Naive thymus-derived CD4-positive, alpha-beta T cell (primary cell): Measurements from ENCODE around the gene GNG7. TPM values are rescaled to one million over a fixed set of nuclear protein-coding genes. Genes with fewer than 3 reads are reported as not detected.

Experiments used
- ATAC-seq: fragments of 150-1000 bp; cut with Tn5 transposase; 2 replicates; pipeline ENCODE4 v1.10.0; 2021; ENCODE audit warnings: mild to moderate bottlenecking, moderate library complexity
- CTCF ChIA-PET: fragments of 350-600 bp; sonication (Branson Sonifier 250); formaldehyde crosslinking; loops from one replicate; lab custom pipeline; 2021; ENCODE audit warnings: antibody characterized with exemption; lab: Charles Lee
- POLR2A ChIA-PET: fragments of 350-600 bp; sonication (Branson Sonifier 250); formaldehyde crosslinking; loops from one replicate; lab custom pipeline; 2021; ENCODE audit warnings: antibody characterized with exemption, inconsistent platforms; lab: Charles Lee
- DNase-seq, 9 donors: peaks; one replicate each; pipeline versions ENCODE4 v3.0.0 to v3.0.0-alpha.2; 2020 to 2022; ENCODE audit warnings: mixed read lengths in 1 of 9
- H3K27ac ChIP-seq: one replicate; pipeline ENCODE4 v1.7.0; 2013; ENCODE audit warnings: mild to moderate bottlenecking, low read depth, low read length, moderate library complexity
- H3K27me3 ChIP-seq, 2 donors: one replicate each; pipeline ENCODE4 v1.7.0; 2013; ENCODE audit warnings: low read length in 2 of 2, mild to moderate bottlenecking in 2 of 2, moderate library complexity in 2 of 2; ENCODE audit not compliant: control insufficient read depth in 2 of 2, insufficient read depth in 2 of 2
- H3K36me3 ChIP-seq, 3 experiments: 1 replicate in 2 of 3; 2 replicates in 1 of 3; pipeline ENCODE4 v1.7.0; 2013; ENCODE audit warnings: low read length in 3 of 3, mild to moderate bottlenecking in 3 of 3, moderate library complexity in 1 of 3; ENCODE audit not compliant: insufficient read depth in 3 of 3, control insufficient read depth in 2 of 3
- H3K4me1 ChIP-seq, 2 donors: one replicate each; pipeline ENCODE4 v1.7.0; 2013; ENCODE audit warnings: low read length in 2 of 2, mild to moderate bottlenecking in 2 of 2, moderate library complexity in 1 of 2; ENCODE audit not compliant: control insufficient read depth in 2 of 2, insufficient read depth in 2 of 2
- H3K4me3 ChIP-seq: 2 replicates; pipeline ENCODE4 v1.7.0; 2013; ENCODE audit warnings: mild to moderate bottlenecking, low read length
- H3K9me3 ChIP-seq, 3 experiments: 1 replicate in 2 of 3; 2 replicates in 1 of 3; pipeline ENCODE4 v1.7.0; 2013; ENCODE audit warnings: low read length in 3 of 3; ENCODE audit not compliant: control insufficient read depth in 2 of 3
- H3K27ac Mint-ChIP-seq, 9 donors: one replicate each; pipeline ENCODE4 v1.8.0; 2020 to 2022; ENCODE audit warnings: mixed read lengths in 9 of 9, mild to moderate bottlenecking in 8 of 9, moderate library complexity in 5 of 9, inconsistent platforms in 2 of 9
- H3K27me3 Mint-ChIP-seq, 5 donors: one replicate each; pipeline ENCODE4 v1.8.0; 2021 to 2022; ENCODE audit warnings: mixed read lengths in 5 of 5, mild to moderate bottlenecking in 1 of 5
- H3K36me3 Mint-ChIP-seq, 5 donors: one replicate each; pipeline ENCODE4 v1.8.0; 2020 to 2022; ENCODE audit warnings: mixed read lengths in 5 of 5, mild to moderate bottlenecking in 3 of 5, inconsistent platforms in 1 of 5
- H3K4me1 Mint-ChIP-seq, 7 donors: one replicate each; pipeline ENCODE4 v1.8.0; 2020 to 2022; ENCODE audit warnings: mixed read lengths in 7 of 7, mild to moderate bottlenecking in 3 of 7, inconsistent platforms in 1 of 7
- H3K4me3 Mint-ChIP-seq, 10 donors: one replicate each; pipeline ENCODE4 v1.8.0; 2020 to 2022; ENCODE audit warnings: mild to moderate bottlenecking in 10 of 10, mixed read lengths in 10 of 10, moderate library complexity in 6 of 10, inconsistent platforms in 2 of 10
- H3K9me3 Mint-ChIP-seq, 11 donors: one replicate each; pipeline ENCODE4 v1.8.0; 2020 to 2022; ENCODE audit warnings: mixed read lengths in 11 of 11, mild to moderate bottlenecking in 4 of 11, inconsistent platforms in 1 of 11, moderate library complexity in 1 of 11
- intact Hi-C, 2 donors: fragments of 100-400 bp; cut with micrococcal nuclease; formaldehyde crosslinking; loops; one replicate each; pipeline ENCODE4 v1.15.1; 2023
- polyA plus RNA-seq, 2 donors: library from polyadenylated mRNA; unstranded; fragments of 300-500 nt; fragmentation: Illumina TruSeq; gene quantifications; one replicate each; pipeline ENCODE4 v1.2.3, GENCODE V29; 2021
- total RNA-seq, 6 experiments: library from RNA in 5 of 6; stranded (reverse) in 5 of 6; gene quantifications; 1 replicate in 5 of 6; 2 replicates in 1 of 6; pipeline ENCODE4 v1.2.3 and lab custom pipeline; 2021 to 2026

The GNG7 gene
- total and polyA plus RNA-seq, 7 experiments from 2014 or later: 0.31 to 6.8 (median 4.7) TPM

GRCh38 chr19:2636141-2636896, 66.2 kb downstream of the GNG7 start:
- Histone ChIP-seq H3K9me3 (no peaks in the 10 kb centered on the region), H3K27me3 (no peaks in the 10 kb centered on the region), H3K4me1 (peaks cover 0 to 10% of the 10 kb centered on the region in 2 donors), H3K36me3 (no peaks in the 10 kb centered on the region), H3K4me3 (no peak overlapping the region), H3K27ac (no peak overlapping the region)
- ATAC-seq (no peak), DNase-seq (no peak)
- H3K4me3 Mint-ChIP-seq: no peak overlapping the region
- H3K27ac Mint-ChIP-seq: peak overlapping the region in 1 of 9 donors; percentile 20
- peaks cover 0 to 1% (median 0%) of the 10 kb centered on the region in 5 donors for H3K36me3 Mint-ChIP-seq
- ChIA-PET CTCF (interaction anchor here (0.5 to 4.1 kb wide), 16 partner anchors 9 to 180 kb away, joined by 3 to 32 read pairs (median 4); partner anchors contain the start of genes GADD45B and LMNB2), POLR2A (interaction anchor here (0.7 to 2.3 kb wide), 6 partner anchors 16 to 160 kb away, joined by 3 to 24 read pairs (median 6); partner anchors contain the start of gene GADD45B)
- H3K27me3 Mint-ChIP-seq: peaks cover 0 to 11% (median 0%) of the 10 kb centered on the region in 5 donors
- H3K4me1 Mint-ChIP-seq: peaks cover 5 to 21% (median 16%) of the 10 kb centered on the region in 7 donors
- peaks cover 0 to 4% (median 0%) of the 10 kb centered on the region in 11 donors for H3K9me3 Mint-ChIP-seq
- intact Hi-C loops: loop anchor here in 1 of 2 donors (2.0 kb wide), 1 partner anchor 16 kb away; no protein-coding TSS in a partner anchor

GRCh38 chr19:2634960-2635359, 67.5 kb downstream of the GNG7 start:
- CTCF ChIA-PET: interaction anchor here (0.6 to 4.1 kb wide), 4 partner anchors 14 to 366 kb away, joined by 3 to 32 read pairs (median 5); no protein-coding TSS in a partner anchor
- H3K9me3 ChIP-seq: peaks cover 0 to 4% (median 0%) of the 10 kb centered on the region in 3 experiments
- DNase-seq (no peak), ATAC-seq (no peak)
- H3K4me3 ChIP-seq: no peak overlapping the region
- H3K27me3 ChIP-seq: no peaks in the 10 kb centered on the region
- POLR2A ChIA-PET: interaction anchor here (0.9 to 3.3 kb wide), 3 partner anchors 156 to 167 kb away, joined by 3 to 13 read pairs (median 3); partner anchors contain the start of gene GADD45B
- no peak overlapping the region for H3K4me3 Mint-ChIP-seq
- no peaks in the 10 kb centered on the region for H3K36me3 ChIP-seq
- H3K27ac Mint-ChIP-seq: no peak overlapping the region
- intact Hi-C loops: no loop called here
- peaks cover 0 to 6% (median 0%) of the 10 kb centered on the region in 5 donors for H3K36me3 Mint-ChIP-seq
- peaks cover 8 to 32% (median 18%) of the 10 kb centered on the region in 7 donors for H3K4me1 Mint-ChIP-seq
- H3K27ac ChIP-seq: no peak overlapping the region
- H3K9me3 Mint-ChIP-seq: peaks cover 0 to 9% (median 0%) of the 10 kb centered on the region in 11 donors
- peaks cover 0 to 9% (median 0%) of the 10 kb centered on the region in 5 donors for H3K27me3 Mint-ChIP-seq
- peaks cover 5 to 14% of the 10 kb centered on the region in 2 donors for H3K4me1 ChIP-seq

- intact Hi-C loops: no loop called here
- Histone ChIP-seq H3K27me3 (no peaks in the 10 kb centered on the region), H3K4me1 (peaks cover 11 to 20% of the 10 kb centered on the region in 2 donors)
These were observed 68.1 kb downstream of the GNG7 start for GRCh38 chr19:2634228-2634951.

GRCh38 chr19:2633693-2634075, 68.8 kb downstream of the GNG7 start:
- peaks cover 11 to 40% (median 26%) of the 10 kb centered on the region in 7 donors for H3K4me1 Mint-ChIP-seq
- H3K4me3 Mint-ChIP-seq: no peak overlapping the region
- H3K27ac Mint-ChIP-seq: peak overlapping the region in 1 of 9 donors; percentile 36
- H3K4me3 ChIP-seq: no peak overlapping the region
- peaks cover 0 to 5% (median 0%) of the 10 kb centered on the region in 5 donors for H3K27me3 Mint-ChIP-seq
- ChIA-PET CTCF (interaction anchor here (0.7 to 4.1 kb wide), 3 partner anchors 12 to 317 kb away, joined by 4 to 32 read pairs (median 7); no protein-coding TSS in a partner anchor), POLR2A (interaction anchor here (0.8 to 3.3 kb wide), 3 partner anchors 14 to 157 kb away, joined by 3 to 13 read pairs (median 4); partner anchors contain the start of gene GADD45B)
- DNase-seq (no peak), ATAC-seq (no peak)
- no peaks in the 10 kb centered on the region for H3K36me3 ChIP-seq
- peaks cover 0 to 4% (median 0%) of the 10 kb centered on the region in 3 experiments for H3K9me3 ChIP-seq
- H3K9me3 Mint-ChIP-seq: peaks cover 0 to 14% (median 4%) of the 10 kb centered on the region in 11 donors
- H3K36me3 Mint-ChIP-seq: peaks cover 0 to 13% (median 5%) of the 10 kb centered on the region in 5 donors
- H3K27me3 ChIP-seq: no peaks in the 10 kb centered on the region
- H3K27ac ChIP-seq: no peak overlapping the region
- intact Hi-C loops: no loop called here
- H3K4me1 ChIP-seq: peaks cover 15 to 27% of the 10 kb centered on the region in 2 donors

More at GRCh38 chr19:2634228-2634951, 68.1 kb downstream of the GNG7 start:
- peaks cover 0 to 4% (median 0%) of the 10 kb centered on the region in 3 experiments for H3K9me3 ChIP-seq
- Mint-ChIP-seq H3K4me3 (no peak overlapping the region), H3K27ac (no peak overlapping the region), H3K4me1 (peaks cover 13 to 36% (median 22%) of the 10 kb centered on the region in 7 donors), H3K36me3 (peaks cover 0 to 7% (median 5%) of the 10 kb centered on the region in 5 donors), H3K27me3 (peaks cover 0 to 8% (median 0%) of the 10 kb centered on the region in 5 donors), H3K9me3 (peaks cover 0 to 9% (median 2%) of the 10 kb centered on the region in 11 donors)
- no peak overlapping the region for H3K4me3 ChIP-seq
- ATAC-seq (no peak), DNase-seq (no peak)
- H3K36me3 ChIP-seq: no peaks in the 10 kb centered on the region
- CTCF ChIA-PET: interaction anchor here (0.7 to 4.1 kb wide), 4 partner anchors 13 to 316 kb away, joined by 3 to 32 read pairs (median 6); no protein-coding TSS in a partner anchor
- no peak overlapping the region for H3K27ac ChIP-seq
- POLR2A ChIA-PET: interaction anchor here (0.8 to 3.3 kb wide), 4 partner anchors 15 to 167 kb away, joined by 3 to 13 read pairs (median 4); partner anchors contain the start of gene GADD45B

- peaks cover 0 to 6% (median 4%) of the 10 kb centered on the region in 3 experiments for H3K9me3 ChIP-seq
- CTCF ChIA-PET: interaction anchor here (1.2 to 4.7 kb wide), 3 partner anchors 12 to 155 kb away, joined by 4 to 39 read pairs (median 6); partner anchors contain the start of gene GADD45B
- no peaks in the 10 kb centered on the region for H3K36me3 ChIP-seq
- H3K4me3 ChIP-seq: no peak overlapping the region
- ATAC-seq: peak; percentile 24
- peak in 2 of 9 donors; percentile 27 to 30 for DNase-seq
- H3K9me3 Mint-ChIP-seq: peaks cover 0 to 16% (median 4%) of the 10 kb centered on the region in 11 donors
- H3K27me3 ChIP-seq: no peaks in the 10 kb centered on the region
- intact Hi-C loops: no loop called here
- H3K4me1 Mint-ChIP-seq: peaks cover 13 to 56% (median 44%) of the 10 kb centered on the region in 7 donors
- H3K27ac ChIP-seq: no peak overlapping the region
- peaks cover 0 to 15% (median 5%) of the 10 kb centered on the region in 5 donors for H3K36me3 Mint-ChIP-seq
- H3K4me3 Mint-ChIP-seq: peak overlapping the region in 2 of 10 donors; percentile 12 to 37
- H3K27ac Mint-ChIP-seq: peak overlapping the region in 8 of 9 donors; percentile 45 to 82 (median 64)
- no peaks in the 10 kb centered on the region for H3K27me3 Mint-ChIP-seq
- peaks cover 15 to 25% of the 10 kb centered on the region in 2 donors for H3K4me1 ChIP-seq
- POLR2A ChIA-PET: interaction anchor here (0.6 to 5.6 kb wide), 5 partner anchors 13 to 263 kb away, joined by 3 to 65 read pairs (median 5); partner anchors contain the start of gene GADD45B
These were observed 71.2 kb downstream of the GNG7 start for GRCh38 chr19:2631213-2631821.
